Stromal cell of bone marrow (primary cell): ENCODE data around the gene SHQ1.
"Not testable (repeated sequence)": the region's sequence is repeated elsewhere in the genome, so short reads cannot be mapped to it uniquely, and the experiment has no call there.

Source experiments
- DNase-seq: peaks from one replicate; pipeline ENCODE4 v3.0.0-alpha.2; 2012; ENCODE audit warnings: low read depth

Gene SHQ1

DNA sequence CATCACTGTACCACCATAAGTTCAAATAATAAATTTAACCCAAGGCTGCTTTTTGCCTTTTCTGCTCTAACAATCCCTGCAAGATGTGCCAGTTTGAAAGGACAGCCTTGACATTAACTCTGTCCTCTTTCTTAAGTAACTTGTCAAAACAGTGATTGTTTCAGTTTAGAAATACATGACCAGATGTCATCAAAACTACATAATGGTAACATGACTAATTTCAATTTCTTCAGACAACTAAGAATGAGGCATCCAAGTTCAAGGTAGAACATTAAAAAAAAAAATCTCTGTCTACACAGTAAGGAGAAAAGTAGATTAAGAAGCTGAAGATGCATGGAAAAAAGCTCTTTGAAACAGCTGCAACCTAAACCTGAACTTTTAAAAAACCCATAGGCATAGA lies 47.4 kb downstream of the SHQ1 start:
- no peak for DNase-seq

DNA sequence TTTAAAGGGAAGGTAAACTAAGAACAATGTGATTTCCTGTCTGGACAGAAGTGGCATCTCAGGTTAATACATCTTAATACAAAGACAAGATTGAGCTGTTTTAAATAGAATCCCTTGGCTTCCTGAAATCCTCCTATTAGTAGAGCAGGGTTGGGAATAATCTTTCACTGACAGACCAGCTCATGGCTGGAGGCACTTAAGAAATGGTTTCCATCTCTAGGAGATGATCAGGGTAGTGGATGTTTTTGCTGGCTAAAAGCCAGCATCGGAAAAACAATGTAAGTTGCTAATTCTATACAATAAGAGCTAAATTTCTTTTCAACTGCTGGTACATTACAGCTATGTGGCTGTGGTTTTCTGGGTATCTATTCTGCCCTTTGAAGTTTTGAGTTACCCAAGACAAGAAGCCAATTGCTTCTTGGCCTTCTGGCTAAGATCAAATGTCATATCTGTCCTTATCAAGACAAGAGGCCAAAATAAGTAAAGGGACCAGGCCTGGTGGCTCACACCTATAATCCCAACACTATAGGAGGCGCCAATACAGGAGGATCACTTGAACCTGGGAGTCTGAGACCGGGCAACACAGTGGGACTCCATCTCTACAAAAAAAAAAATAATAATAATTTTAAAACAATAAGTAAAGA lies 49.6 kb downstream of the SHQ1 start:
- no peak for DNase-seq

DNA sequence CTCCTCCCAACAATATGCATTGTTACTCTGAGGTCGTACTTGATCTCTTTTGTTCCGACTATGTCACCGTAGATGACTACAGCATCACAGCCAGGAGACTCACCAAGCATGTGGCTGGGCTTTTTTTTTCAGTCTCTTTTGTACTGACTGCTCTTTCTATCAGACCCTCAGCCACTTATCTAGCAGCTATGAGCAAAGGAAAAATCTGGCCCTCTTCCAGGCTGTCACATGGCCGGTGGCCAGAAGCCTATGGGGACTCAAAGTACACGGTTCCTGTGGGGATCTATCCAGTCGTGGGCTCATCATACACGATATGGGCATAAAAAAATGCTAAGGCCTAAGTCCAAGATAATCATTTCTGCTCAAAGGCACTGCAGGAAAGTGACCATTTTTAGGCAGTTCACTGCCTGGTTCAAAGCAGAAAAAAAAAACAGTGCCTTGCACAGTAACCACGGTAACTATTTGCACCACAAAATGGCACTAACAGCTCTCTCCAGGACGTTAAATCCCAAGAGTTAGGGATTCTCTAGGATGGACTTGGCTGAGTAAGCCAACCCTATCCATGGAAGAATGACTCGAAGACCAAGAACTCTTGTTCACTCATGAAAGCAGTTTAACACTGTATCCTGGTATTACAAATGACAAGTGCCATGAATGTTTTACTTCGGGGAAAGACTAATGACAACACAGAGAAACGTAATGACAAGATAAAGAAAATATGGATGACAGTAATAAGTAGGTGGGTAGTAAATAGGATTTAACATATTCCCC lies 50.3 kb downstream of the SHQ1 start:
- peak; percentile 52 for DNase-seq

DNA sequence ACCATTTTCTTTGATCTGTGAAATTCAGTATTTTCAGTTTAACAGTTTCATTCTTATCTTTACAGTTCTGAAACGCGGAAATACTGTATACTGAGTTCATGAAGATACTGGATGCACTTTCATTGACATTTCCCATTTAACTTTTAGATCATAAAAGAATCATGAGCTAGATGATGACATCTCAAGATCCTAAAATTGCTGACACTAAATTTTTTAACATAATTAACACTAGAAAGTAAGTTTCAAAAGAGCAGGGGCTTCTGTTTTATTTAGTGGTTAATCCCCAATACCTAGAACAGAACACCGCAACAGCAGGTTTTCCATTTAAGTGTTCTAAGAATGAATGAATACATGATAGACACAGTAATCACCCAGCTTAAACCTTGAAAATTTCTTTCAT lies 54.2 kb downstream of the SHQ1 start:
- no peak for DNase-seq

DNA sequence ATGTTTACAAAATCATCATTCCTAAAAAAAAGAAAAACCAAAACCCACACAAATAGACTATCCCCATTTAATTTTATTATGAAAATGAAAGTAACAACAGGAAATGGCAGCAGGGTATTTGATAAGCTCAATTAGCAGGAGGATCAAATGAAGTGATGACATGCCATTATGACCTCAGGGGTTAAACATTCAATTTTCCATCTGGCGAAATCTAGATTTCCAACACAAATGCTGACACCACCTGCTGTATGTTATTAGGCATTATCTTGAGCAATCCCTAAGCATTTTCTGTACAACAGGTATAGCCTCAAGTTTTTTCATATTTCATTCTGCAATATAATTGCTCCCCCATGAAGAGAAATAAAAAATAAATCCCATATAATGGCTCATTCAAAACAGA lies 57.1 kb downstream of the SHQ1 start:
- no peak for DNase-seq

DNA sequence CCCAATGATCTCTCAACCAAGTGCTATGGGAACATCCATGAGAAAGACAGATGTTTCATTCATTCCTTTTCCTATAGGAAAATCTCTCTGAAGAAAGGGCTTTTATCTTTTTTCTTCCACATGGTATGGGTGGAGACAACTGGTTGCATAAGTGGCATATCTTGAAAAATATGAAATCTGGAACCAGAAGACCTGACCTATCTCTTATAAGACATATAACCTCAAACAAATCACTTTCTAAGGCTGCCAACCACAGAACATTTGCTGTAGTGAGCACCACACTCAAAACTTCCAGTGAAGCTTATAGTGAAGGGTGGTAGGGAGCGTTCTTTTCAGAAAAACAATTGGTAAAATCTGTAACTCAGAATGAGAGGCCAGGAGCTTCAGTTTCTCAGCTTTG lies 58.5 kb downstream of the SHQ1 start:
- no peak for DNase-seq

DNA sequence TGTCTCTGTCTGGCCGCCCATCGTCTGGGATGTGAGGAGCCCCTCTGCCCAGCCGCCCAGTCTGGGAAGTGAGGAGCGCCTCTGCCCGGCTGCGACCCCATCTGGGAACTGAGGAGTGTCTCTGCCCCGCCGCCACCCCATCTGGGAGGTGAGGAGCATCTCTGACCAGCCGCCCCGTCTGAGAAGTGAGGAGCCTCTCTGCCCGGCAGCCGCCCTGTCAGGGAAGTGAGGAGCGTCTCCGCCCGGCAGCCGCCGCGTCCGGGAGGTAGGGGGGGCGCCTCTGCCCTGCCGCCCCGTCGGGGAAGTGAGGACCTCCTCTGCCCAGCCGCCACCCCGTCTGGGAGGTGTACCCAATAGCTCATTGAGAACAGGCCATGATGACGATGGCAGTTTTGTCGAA lies 60.0 kb downstream of the SHQ1 start:
- not testable (repeated sequence) for DNase-seq

DNA sequence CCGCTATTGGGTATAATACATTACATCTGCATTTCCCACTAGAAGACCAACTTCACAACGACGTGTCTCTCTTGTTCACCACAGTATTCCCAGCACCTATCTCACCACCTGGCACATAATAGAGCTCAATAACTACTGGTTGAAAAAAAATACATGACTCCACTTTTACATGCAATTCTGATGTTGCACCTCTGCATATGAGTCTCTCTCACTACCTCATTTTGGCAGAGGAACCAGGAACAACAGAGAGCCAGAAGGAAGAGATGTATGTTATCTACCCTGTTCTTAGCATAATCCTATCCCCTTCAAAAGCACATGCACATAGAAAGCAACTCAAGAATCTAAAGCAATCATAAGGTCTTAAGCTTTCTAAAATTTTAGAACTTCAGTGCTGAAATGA lies 61.6 kb downstream of the SHQ1 start:
- no peak for DNase-seq

DNA sequence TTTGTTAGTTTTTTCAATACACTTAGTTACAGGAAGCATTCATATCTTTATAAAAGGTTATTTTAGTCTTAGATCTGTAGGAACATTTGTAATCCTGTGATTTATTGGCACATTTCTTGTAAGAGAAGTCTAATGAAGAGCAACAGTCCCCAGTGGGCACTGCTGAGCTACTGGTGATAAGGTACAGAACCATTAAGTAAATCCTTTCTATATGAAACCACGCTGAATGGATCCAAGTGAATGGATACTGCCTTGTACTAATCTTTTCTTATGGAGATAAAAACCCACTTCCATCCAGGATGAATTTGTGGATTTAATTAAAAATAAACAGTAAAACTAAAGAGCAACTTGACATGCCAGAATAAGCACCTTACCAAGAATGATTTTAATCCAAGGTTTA lies 64.0 kb downstream of the SHQ1 start:
- no peak for DNase-seq

DNA sequence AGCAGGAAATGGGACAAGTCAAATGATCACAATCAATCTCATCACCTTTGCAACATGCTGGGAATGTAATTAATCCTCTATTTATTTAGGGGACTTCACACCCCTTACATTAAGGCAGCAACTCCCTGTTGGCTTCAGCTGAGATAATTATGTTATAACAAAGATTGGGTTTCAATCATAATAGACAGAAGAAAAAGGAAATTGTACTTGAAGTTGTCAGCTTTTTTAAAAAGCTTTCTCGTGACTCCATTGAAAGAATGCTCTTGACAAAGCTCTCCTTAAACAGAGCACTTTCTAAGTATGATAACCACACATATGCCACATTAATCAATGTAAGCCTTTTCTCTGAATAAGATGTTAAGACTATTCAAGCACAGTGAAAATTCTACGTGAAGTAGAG lies 65.7 kb downstream of the SHQ1 start:
- DNase-seq = no peak

DNA sequence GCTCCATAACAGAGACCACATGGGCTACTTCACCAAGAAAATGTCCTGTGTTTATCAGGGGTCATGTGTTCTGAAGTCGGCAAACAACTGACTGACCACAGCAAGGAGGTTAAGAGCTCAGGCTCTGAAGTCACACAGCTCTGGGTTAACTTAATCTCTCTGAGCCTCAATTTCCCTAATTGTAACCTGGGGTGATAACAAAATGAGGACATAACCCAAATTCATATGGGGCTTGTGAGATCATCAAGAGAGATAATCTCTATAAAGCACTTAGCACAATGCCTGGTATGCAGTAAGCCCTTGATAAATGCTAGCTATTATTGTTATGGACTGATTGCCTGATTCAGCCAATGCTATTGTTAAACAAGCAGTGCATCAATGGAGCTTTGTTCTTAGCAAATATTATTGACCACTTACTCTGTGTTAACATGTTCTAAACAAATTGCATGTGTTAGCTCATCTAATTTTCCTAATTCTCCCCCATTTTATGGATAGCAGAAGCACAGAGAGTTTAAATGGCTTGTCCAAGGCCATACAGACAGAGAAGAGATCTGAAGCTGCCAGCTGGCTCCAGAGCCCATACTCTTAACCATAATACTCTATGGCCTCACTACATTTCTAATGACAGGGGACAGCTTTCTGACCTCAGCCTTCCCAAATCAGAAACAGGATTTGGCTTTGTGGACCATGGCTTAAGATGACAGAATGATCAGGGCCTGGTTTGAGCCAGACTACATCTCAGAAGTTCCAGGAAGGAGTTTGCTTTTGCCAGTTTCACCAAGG lies 78.3 kb downstream of the SHQ1 start:
- no peak for DNase-seq

DNA sequence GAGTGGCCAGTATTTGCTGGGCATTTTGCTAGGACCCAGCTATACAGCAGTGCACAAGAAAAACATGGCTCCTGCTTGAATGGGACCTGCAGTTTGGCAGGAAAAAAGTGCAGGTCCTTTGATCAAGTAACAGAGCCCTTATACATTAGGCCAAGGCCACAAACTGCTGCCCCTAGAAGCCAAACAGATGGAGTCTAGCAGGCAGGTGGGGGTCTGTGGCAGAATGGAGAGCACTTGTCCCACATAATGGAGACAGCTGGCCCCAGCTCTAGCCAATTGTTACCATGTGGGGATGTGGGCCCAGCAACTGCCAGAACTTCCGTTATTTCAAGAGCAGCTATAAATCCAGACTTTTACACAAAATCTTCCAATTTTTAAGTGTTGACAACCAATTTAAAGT lies 79.3 kb downstream of the SHQ1 start:
- no peak for DNase-seq

DNA sequence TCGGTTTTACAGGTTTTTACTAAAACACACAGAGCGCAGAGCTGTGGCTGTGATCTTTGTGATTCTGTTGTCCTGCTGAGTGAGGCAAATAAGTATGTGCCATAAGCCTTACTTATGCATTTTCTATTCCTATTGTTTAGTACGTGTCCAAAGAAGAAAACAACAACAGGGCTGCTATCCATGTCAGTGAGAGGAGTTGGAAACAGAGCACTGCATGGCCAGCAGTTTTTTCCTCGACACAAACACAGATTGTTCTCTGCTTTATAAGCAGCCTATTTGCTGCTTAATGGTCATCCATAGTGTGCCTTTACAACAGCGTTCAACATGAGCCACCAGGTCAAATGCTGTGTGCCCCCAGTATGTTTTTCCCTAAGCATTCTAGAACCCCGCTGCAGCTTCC lies 79.8 kb downstream of the SHQ1 start:
- DNase-seq = no peak

DNA sequence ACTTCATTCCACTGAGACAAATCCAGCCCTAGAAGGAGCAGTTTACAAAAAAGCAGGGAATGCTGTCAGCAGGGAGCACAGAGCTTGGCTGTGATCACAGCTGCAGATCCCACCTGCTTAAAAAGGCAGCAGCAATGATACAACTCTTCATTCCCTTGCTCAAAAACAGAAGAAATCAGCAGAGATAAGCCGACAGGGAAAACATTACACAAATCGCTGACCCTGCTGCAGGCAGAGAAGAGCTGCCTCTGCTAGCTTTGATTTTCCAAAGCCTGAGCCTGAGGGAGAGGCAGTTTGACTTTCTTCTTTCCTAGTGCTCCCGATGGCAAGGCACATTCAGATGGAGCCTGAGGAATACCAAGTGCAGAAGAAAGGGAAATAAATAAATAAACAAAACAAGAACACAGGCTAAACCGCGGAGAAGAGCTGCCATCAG lies 80.2 kb downstream of the SHQ1 start:
- DNase-seq = no peak

DNA sequence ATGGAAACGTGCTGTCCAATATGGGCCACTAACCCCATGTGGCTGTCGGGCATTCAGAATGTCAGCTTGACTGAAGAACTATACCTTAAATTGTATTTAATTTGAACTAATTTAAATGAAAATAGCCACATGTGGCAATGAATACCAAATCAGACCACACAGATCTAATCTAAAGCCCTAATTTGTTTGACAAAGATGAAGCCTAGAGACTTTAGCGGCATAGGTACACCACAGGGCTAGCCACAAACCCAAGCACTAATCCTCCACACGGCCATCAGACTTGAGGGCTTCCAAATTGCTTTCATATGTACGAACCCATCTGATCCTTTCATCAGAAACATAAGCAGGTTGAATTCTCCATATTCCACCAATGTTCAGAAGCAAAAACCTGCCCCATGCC lies 81.4 kb downstream of the SHQ1 start:
- no peak for DNase-seq

DNA sequence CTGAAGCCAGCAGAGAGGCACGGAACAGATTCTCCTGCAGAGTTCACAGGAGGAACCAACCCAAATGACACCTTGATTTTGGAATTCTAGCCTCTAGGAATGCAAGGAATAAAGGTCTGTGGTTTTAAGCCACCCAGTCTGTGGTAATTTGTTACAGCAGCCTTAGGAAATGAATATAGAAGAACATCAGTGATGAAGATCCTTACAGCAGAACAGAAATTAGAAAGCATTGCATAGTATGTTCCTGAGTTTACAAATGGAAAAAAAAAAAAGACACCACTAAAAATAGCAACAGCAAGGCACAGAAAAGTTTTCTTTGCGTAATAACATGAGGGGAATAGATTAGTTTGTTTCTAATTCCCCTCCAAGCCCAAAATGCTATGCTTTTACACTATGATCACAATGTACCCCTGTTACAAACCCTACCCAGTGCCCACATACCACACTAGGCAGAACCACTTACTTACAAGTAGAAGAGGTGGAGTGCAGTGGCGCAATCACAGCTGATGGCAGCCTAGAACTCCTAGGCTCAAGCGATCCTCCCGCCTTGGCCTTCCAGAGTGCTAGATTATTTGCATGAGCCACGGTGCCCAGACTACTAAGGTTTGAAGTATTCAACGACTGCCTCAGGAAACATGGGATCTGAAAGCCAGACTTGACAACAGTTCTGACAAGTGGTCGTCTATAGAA lies 84.3 kb downstream of the SHQ1 start:
- no peak for DNase-seq

DNA sequence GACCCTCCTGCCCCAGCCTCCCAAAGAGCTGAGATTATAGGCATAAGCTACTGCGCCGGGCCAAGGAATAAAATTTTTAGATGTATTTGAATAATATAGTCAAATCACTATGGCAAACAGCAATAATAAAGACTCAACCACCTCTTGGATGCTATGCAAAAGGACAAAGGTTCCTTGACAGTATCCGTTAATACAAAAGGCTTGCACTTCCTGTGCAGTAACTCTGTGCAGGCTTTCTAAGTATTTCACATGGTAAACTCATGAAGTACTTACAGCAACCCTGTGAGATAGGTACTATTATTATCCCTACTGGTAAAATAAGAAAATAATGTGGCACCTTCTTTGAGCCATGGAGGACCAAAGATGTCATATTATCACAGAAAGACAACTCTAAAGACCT lies 86.8 kb downstream of the SHQ1 start:
- no peak for DNase-seq

DNA sequence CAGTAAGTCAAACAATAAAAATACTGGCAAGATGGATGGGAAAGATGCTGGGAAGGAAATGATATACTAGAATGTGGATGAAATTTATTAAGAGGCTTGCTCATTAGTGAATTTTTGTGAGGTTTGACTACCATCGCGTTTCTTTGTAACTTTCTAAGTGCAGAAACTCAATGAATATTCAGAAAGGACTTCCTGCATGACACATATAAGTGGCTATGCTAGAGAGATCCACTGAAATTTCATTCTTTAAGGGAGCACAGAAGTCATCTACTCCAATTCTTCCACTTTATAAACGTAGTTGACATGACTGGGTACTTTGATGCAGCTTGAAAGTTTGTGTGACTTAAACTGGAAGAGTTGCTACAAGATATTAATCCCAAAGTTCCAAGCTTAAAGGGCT lies 88.0 kb downstream of the SHQ1 start:
- DNase-seq = no peak

DNA sequence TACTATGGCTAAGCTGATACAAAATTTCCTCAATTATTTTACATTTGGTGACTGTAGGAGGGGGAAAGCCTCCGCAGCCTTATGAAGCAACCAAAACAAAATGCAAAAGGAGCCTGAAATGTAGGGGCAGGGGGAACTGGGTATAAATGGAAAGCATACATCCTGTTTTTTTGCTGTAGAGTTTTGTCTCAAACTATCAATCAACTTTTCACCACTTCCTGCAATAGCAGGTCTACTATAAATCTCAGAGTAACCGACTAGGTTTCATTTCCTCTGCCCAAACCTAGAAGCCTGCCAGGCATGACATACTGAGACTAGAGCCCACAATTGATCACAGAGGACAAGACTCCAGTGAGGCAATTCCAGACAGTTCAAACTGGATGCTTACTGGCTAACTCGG lies 91.3 kb downstream of the SHQ1 start:
- DNase-seq = no peak

DNA sequence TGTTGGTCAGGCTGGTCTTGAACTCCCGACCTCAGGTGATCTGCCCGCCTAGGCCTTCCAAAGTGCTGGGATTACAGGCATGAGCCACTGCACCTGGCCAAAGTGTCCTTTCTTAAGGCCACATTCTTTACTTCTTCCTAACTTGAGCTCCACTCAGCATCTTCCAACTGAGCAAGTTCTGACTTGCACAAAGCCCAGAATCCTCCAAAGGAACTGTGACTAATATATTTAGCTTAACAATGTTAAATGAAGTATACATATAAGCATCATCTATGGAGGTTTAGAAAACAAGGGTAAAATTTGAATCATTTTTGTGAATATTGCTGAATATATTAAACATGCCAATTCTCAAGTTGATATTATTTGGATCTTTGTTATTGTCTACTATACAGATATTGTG lies 93.7 kb downstream of the SHQ1 start:
- DNase-seq = no peak

DNA sequence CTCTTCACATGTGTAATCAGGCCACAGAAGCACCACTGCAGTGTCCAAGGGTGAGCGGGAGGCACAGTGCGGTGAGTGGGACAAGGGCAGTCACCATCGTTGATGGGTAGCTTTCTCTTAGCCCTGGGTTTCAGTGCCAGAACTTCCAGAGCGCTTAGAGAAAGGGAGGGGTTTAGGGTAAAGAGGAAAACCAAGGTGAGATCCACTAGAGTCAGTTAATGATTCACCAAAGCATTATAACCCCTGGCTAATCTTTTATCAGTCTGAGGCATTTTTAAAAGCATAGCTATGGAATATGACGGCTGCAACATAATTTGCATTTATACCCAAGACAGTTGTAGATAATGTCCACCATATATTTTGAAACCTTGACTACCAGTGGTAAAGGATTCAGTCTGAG lies 94.8 kb downstream of the SHQ1 start:
- no peak for DNase-seq

DNA sequence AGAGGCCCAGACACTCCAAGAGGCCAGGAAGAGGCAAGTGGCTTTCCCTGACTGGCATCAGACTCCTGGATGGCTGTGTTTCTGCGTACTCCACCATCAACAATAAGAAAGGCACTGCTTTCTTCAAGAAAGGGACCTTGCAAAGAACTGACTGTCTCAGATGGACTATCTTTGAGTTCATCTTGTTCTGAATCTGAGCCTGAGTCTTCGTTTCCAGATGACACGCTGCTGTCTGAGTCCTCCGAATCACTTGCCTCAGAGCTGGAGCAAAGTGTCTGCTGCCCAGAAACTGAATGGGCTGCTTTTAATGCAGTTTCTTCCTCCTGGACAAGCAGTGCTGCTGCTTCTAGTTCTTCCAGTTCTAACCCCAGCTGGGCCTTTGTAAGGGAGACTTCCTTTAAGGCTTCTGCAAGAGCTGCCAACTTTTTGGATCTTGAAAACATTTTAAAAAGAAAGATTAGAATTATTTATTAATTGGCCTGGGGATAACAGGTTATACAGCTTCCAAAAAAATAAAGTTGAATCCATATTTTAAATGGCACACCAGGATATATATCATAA lies 97.8 kb downstream of the SHQ1 start:
- DNase-seq = no peak
